Measurements from ENCODE around the gene PLCH1. TPM values are rescaled to one million over a fixed set of nuclear protein-coding genes. Genes with fewer than 3 reads are reported as not detected.

Gene PLCH1
- total and polyA plus RNA-seq, 2 of the 8 experiments (the other 6 are each of a cell fraction or from before 2014, with no cell fraction given) = 5.8 to 17.2 TPM

GRCh38 chr3:155331078-155331477 lies 413.8 kb downstream of the PLCH1 start:
- Histone ChIP-seq H2BK120ac (replicated peaks; ENCODE audit: low read depth, low read length) (no peak overlapping the region), H3K4me3 (ENCODE audit: extremely low read depth in 1 of 4, insufficient read depth in 2 of 4, low read depth in 3 of 4, low read length in 4 of 4) (no peak overlapping the region), H2AK5ac (ENCODE audit: low read depth, low read length) (no peak overlapping the region), H4K8ac (ENCODE audit: extremely low read depth, insufficient read depth, low read length) (no peak overlapping the region), H2BK5ac (ENCODE audit: low read depth, low read length) (no peak overlapping the region), H3K18ac (ENCODE audit: extremely low read depth, low read length) (no peak overlapping the region), H3K9me3 (ENCODE audit: insufficient read depth in 2 of 2, low read depth in 1 of 2, low read length in 1 of 2) (no peaks in the 10 kb centered on the region), H2BK12ac (ENCODE audit: low read depth, low read length) (no peak overlapping the region), H3K23ac (ENCODE audit: insufficient read length) (no peak overlapping the region), H3K79me2 (ENCODE audit: control insufficient read depth in 1 of 2, insufficient read depth in 2 of 2, low read length in 2 of 2) (no peaks in the 10 kb centered on the region), H3K27me3 (replicated peaks in 1 of 4; ENCODE audit: control insufficient read depth in 3 of 4, extremely low read depth in 1 of 4, insufficient read depth in 3 of 4, low read length in 3 of 4) (no peaks in the 10 kb centered on the region), H3K4ac (replicated peaks; ENCODE audit: insufficient read length, low read depth, low read length) (no peak overlapping the region), H3K56ac (replicated peaks; ENCODE audit: insufficient read length, low read depth, low read length) (no peak overlapping the region), H3K79me1 (ENCODE audit: low read depth, low read length) (no peaks in the 10 kb centered on the region), H2AFZ (ENCODE audit: low read length) (no peak overlapping the region), H4K20me1 (replicated peaks in 1 of 2; ENCODE audit: control insufficient read depth in 1 of 2, insufficient read depth in 2 of 2, low read length in 2 of 2) (no peaks in the 10 kb centered on the region), H3K4me1 (replicated peaks in 1 of 4; ENCODE audit: control insufficient read depth in 3 of 4, insufficient read depth in 4 of 4, low read length in 3 of 4) (no peaks in the 10 kb centered on the region), H3K36me3 (ENCODE audit: control insufficient read depth in 2 of 4, insufficient read depth in 4 of 4, low read length in 3 of 4) (no peaks in the 10 kb centered on the region), H3K27ac (ENCODE audit: low read depth, low read length) (no peak overlapping the region), H3K9ac (replicated peaks in 1 of 4; ENCODE audit: extremely low read depth in 1 of 4, low read depth in 3 of 4, low read length in 3 of 4) (no peak overlapping the region), H2BK15ac (ENCODE audit: low read length) (no peak overlapping the region), H2BK20ac (ENCODE audit: low read length) (no peak overlapping the region), H4K5ac (ENCODE audit: insufficient read length, low read depth, low read length) (no peak overlapping the region), H3K14ac (ENCODE audit: insufficient read length) (no peak overlapping the region), H4K91ac (replicated peaks; ENCODE audit: insufficient read length, low read length) (no peak overlapping the region), H3K23me2 (ENCODE audit: low read depth, low read length) (no peaks in the 10 kb centered on the region; the same call in 1 of the 2 replicates), H3K4me2 (ENCODE audit: insufficient read depth in 1 of 2, low read depth in 2 of 2, low read length in 2 of 2) (no peak overlapping the region)
- CTCF ChIA-PET (ENCODE audit: partially characterized antibody) = interaction anchor here (1.1 to 1.5 kb wide), 2 partner anchors 8 to 22 kb away, joined by 4 to 8 read pairs; no protein-coding TSS in a partner anchor
- WGBS, 2 experiments (ENCODE audit: extremely low coverage in 1 of 2, insufficient coverage in 1 of 2, insufficient read length in 1 of 2, insufficient replicate concordance in 2 of 2, low coverage in 1 of 2, low lambda C conversion rate in 2 of 2, missing lambda C conversion rate in 1 of 2) = 94% methylated on average over 2 of the region's 2 CpGs; no CpG with 5 or more reads in 1 of the 2 experiments
- DNase-seq (ENCODE audit: low read depth in 1 of 2, low spot score in 2 of 2) (no peak), FAIRE-seq (no peak)
- POLR2A ChIA-PET (ENCODE audit: partially characterized antibody) = no interaction called here
- TF ChIP-seq KDM5A (IDR thresholded peaks at IDR 0.05; ENCODE audit: low read length) = no peak

Data from H1 (cell line).